Activated naive CD4-positive, alpha-beta T cell treated with anti-CD3 and anti-CD28 coated beads for 36 hours (primary cell): ENCODE measurements around the gene ELAVL1. TPM values are rescaled to one million over a fixed set of nuclear protein-coding genes. Genes with fewer than 3 reads are reported as not detected.

ENCODE experiments used
- CTCF ChIA-PET: fragments of 350-600 bp; sonication (Branson Sonifier 250); formaldehyde crosslinking; loops from one replicate; lab custom pipeline; 2021; ENCODE audit warnings: antibody characterized with exemption; lab: Charles Lee
- DNase-seq: peaks from one replicate; pipeline ENCODE4 v3.0.0-alpha.2; 2020
- H3K27ac Mint-ChIP-seq: one replicate; pipeline ENCODE4 v1.8.0; 2021; ENCODE audit warnings: mild to moderate bottlenecking, mixed read lengths
- H3K27me3 Mint-ChIP-seq: one replicate; pipeline ENCODE4 v1.8.0; 2021; ENCODE audit warnings: low read depth, mixed read lengths
- H3K36me3 Mint-ChIP-seq: one replicate; pipeline ENCODE4 v1.8.0; 2021; ENCODE audit warnings: low read depth, mixed read lengths
- H3K4me1 Mint-ChIP-seq: one replicate; pipeline ENCODE4 v1.8.0; 2021; ENCODE audit warnings: low read depth, mixed read lengths
- H3K4me3 Mint-ChIP-seq: one replicate; pipeline ENCODE4 v1.8.0; 2021; ENCODE audit warnings: mild to moderate bottlenecking, moderate library complexity, mixed read lengths
- H3K9me3 Mint-ChIP-seq: one replicate; pipeline ENCODE4 v1.8.0; 2021; ENCODE audit warnings: mixed read lengths
- intact Hi-C: fragments of 100-400 bp; cut with micrococcal nuclease; formaldehyde crosslinking; loops from one replicate; pipeline ENCODE4 v1.15.1; 2023
- total RNA-seq, 2 experiments: library from RNA; stranded (reverse); gene quantifications; one replicate each; pipeline ENCODE4 v1.2.3, GENCODE V29; 2021

The ELAVL1 gene
- total RNA-seq, 2 experiments from 2014 or later, result 135 to 140 TPM

DNA sequence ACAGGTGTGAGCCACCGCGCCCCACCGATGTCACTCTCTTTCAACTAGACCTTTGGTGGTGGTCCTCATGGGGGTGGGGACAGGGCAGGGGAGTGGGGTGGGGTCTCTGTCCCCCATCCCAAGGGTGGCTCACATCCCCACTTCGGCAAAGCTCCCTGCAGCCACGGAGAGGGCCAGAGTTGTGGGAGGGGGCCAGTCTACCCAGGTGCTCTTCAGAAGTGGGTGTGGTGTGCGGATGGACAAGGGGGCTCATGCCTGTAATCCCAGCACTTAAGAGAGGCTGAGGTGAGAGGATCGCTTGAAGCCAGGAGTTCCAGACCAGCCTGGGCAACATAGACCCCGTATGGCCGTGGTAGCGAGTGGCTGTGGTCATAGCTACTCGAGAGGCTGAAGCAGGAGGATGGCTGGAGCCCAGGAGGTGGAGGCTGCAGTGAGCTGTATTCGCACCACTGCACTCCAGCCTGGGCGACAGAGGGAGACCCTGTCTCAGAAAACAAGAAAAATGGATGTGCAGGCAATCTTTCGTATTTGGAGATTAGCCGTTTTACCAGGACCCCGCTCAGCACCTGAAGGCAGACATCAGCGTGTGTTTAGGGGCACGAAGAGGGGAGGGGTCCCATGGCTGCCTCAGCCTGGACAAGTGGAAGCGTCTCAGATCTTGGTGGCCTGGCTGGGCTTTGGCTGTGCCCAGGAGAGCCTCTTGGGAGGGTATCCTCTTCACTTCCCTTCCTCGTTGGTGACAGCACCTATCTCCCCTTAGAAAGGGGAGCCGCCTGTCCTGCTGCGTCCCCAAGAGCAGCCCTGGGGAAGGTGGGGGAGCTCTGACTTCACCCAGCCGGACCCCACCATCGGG, 90.0 kb downstream of the ELAVL1 start:
- Mint-ChIP-seq H3K27ac (no peak overlapping the region), H3K27me3 (peaks cover 27% of the 10 kb centered on the region), H3K36me3 (peaks cover 9% of the 10 kb centered on the region), H3K4me3 (peak overlapping the region; percentile 34), H3K4me1 (peaks cover 24% of the 10 kb centered on the region), H3K9me3 (no peaks in the 10 kb centered on the region)
- no peak for DNase-seq
- intact Hi-C loops, result no loop called here
- CTCF ChIA-PET, result interaction anchor here (0.9 kb wide), 2 partner anchors 12 to 28 kb away, joined by 3 read pairs; partner anchors contain the start of genes MAP2K7 and TIMM44

DNA sequence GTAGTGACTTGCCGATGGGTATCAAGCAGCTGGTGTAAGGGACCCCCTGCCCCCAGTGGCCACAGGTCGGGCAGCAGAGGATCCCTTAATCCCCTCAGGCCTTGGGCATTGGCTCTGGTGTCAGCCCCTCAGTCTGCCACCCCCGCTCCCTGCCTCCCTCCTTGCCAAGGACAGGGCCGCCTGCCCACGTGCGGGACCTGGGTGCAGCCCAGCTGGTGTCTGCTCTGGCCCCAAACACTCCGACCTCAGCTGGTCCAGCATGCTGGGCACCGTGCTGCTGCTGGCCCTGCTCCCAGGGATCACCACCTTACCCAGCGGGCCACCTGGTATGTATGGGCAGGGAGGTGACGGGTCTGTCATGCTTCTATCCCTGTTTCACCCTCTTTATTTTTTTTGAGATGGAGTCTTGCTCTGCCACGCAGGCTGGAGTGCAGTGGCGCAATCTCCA, 90.8 kb downstream of the ELAVL1 start, which contains the start of gene TGFBR3L:
Gene TGFBR3L, plus strand, starts transcription at position 233 of the 448 bp plus-strand sequence.
- CTCF ChIA-PET, result no interaction called here
- H3K36me3 Mint-ChIP-seq, result peaks cover 12% of the 10 kb centered on the region
- peaks cover 24% of the 10 kb centered on the region for H3K27me3 Mint-ChIP-seq
- peaks cover 18% of the 10 kb centered on the region for H3K4me1 Mint-ChIP-seq
- H3K9me3 Mint-ChIP-seq, result no peaks in the 10 kb centered on the region
- intact Hi-C loops, result no loop called here
- H3K27ac Mint-ChIP-seq, result no peak within 1 kb of the TSS
- DNase-seq, result no peak
- peak within 1 kb of the TSS; percentile 33 for H3K4me3 Mint-ChIP-seq

DNA sequence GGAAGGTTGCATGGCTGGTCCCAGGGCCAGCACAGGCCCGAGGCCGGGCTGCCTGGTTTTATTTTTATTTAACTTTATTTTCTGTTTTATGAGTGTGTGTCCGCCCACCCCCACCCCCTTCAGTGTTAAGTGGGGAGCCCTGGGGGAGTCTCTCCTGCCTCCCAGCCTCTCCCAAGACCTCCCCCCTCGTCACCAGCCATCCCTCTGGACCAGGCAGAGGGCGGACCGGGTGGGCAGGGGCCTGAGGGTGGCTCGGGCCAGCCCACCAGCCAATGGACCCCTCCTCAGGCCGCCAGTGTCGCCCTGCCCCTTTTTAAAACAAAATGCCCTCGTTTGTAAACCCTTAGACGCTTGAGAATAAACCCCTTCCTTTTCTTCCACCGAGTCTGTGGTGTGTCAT, 91.3 kb downstream of the ELAVL1 start:
- peaks cover 24% of the 10 kb centered on the region for H3K27me3 Mint-ChIP-seq
- H3K4me3 Mint-ChIP-seq, result no peak overlapping the region
- H3K27ac Mint-ChIP-seq, result no peak overlapping the region
- H3K9me3 Mint-ChIP-seq, result no peaks in the 10 kb centered on the region
- H3K4me1 Mint-ChIP-seq, result peaks cover 15% of the 10 kb centered on the region
- no peak for DNase-seq
- intact Hi-C loops, result no loop called here
- peaks cover 12% of the 10 kb centered on the region for H3K36me3 Mint-ChIP-seq
- CTCF ChIA-PET, result no interaction called here

DNA sequence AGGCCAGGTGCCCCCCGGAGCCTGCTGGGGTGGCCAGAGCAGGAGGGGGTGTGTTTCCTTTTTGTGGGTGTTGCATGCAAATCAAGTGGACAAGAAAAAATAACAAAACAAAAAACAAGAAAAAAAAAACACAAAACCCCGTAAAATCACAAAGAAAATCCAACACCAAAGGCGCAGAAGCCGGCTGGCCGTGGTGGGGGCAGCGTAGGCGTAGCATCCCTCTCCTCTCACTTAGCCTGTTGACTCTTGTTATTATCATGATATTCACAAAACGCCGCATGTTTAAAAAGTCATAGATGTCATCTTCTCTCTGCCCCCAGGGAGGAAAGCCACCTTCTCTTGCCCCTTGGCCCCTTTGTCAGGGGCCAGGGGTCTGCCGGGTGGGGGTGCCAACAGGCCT, 91.8 kb downstream of the ELAVL1 start:
- intact Hi-C loops, result no loop called here
- Mint-ChIP-seq H3K27ac (no peak overlapping the region), H3K36me3 (peaks cover 12% of the 10 kb centered on the region), H3K9me3 (no peaks in the 10 kb centered on the region), H3K4me1 (peaks cover 15% of the 10 kb centered on the region), H3K27me3 (peaks cover 24% of the 10 kb centered on the region), H3K4me3 (no peak overlapping the region)
- DNase-seq, result no peak
- CTCF ChIA-PET, result no interaction called here

DNA sequence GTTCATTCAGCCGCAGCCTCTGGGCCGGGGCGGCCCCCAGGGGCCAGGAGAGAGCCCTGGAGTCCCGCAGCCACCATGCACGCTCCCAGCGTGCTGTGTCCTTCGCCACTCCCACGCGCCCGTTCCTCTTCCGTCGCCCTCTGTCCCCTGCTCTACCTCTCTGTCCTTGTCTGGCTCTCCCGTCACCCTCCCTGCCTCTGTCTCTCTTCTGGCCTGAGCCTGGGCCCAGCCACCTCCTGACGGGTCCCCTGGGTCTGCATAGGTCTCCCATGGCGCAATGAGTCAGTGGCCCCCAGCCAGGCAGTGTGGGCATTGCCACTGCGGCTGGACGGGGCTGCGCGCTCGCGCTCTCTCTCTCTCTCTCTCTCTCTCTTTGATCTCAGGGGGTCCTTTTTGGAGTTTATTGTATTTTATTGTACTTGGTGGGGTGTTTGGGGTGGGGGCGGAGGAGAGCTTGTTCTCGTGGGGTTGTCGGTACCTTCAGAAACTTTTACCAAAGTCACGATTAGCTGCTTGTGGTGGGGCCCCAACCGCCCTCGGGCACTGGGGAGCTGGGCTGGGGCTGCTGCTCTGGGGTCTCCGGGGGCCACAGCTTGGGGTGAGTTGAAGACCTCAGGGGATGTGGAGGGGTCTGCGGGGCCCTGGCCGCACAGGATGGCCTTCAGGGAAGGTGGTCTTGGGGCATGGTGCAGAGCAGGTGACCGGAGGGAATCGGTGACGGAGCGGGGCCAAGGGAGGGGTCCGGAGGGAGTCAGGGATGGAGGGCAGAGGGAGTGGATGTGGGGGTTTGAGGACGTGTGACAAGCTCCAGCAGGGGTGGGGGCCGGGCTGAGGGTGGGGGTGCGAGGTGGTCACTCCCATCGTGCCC, 92.5 kb downstream of the ELAVL1 start:
- Mint-ChIP-seq H3K36me3 (peaks cover 12% of the 10 kb centered on the region), H3K27me3 (peaks cover 18% of the 10 kb centered on the region), H3K4me3 (no peak overlapping the region), H3K27ac (no peak overlapping the region), H3K9me3 (no peaks in the 10 kb centered on the region), H3K4me1 (peaks cover 11% of the 10 kb centered on the region)
- CTCF ChIA-PET, result no interaction called here
- intact Hi-C loops, result no loop called here
- DNase-seq, result no peak

DNA sequence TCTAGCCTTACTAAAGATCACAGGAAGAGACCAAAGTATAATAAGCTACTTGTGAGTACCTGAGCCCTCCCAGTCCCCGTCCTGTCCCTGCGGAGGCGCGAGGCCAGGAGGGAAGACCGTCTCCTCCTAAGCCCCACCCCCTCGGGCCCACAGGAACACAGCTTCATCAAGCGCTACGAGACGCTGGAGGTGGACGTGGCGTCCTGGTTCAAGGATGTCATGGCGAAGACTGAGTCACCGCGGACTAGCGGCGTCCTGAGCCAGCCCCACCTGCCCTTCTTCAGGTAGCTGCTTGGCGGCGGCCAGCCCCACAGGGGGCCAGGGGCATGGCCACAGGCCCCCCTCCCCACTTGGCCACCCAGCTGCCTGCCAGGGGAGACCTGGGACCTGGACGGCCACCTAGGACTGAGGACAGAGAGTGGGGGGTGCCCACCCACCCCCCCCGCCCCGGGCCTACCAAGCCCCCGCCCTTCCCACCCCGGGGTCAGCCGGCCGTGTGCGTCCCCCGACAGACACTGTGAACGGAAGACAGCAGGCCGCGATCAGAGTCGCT, 93.2 kb downstream of the ELAVL1 start:
- Mint-ChIP-seq H3K9me3 (no peaks in the 10 kb centered on the region), H3K4me1 (peaks cover 12% of the 10 kb centered on the region), H3K27ac (no peak overlapping the region), H3K4me3 (no peak overlapping the region), H3K36me3 (peaks cover 12% of the 10 kb centered on the region), H3K27me3 (peaks cover 16% of the 10 kb centered on the region)
- intact Hi-C loops, result no loop called here
- no peak for DNase-seq
- CTCF ChIA-PET, result no interaction called here

DNA sequence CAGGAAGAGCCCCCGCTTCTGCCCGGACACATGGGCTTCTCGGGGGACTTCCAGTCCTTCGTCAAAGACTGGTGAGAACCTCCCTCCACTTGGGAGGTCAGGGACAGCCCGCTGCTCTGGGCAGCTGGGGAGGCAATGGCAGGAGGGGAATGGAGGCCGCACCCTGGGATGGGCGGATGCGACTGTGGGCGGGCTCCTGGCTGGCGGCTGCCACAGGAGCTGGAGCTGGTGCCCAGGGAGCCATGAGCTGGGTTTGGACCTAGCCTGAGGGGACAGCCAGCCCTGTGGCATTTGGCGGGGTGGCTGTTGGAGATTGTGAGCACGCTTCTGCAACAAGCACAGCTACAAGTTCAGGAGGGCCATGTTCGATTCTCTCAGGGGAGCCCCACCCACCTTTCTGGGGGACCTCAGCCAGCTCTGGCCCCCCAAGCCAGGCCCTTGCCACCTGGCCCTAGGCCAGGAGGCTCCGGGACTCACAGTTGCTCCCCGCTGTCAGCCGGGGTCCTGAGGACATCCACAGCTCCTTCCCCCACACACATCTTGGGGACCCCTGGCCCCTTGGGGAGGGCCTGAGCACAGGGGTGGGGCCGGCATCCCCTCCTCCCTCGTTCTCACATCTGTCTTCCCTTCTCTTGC, 93.8 kb downstream of the ELAVL1 start:
- intact Hi-C loops, result no loop called here
- Mint-ChIP-seq H3K27me3 (peaks cover 12% of the 10 kb centered on the region), H3K4me3 (no peak overlapping the region), H3K9me3 (no peaks in the 10 kb centered on the region), H3K36me3 (peaks cover 12% of the 10 kb centered on the region), H3K27ac (no peak overlapping the region), H3K4me1 (peaks cover 9% of the 10 kb centered on the region)
- CTCF ChIA-PET, result no interaction called here
- DNase-seq, result no peak

DNA sequence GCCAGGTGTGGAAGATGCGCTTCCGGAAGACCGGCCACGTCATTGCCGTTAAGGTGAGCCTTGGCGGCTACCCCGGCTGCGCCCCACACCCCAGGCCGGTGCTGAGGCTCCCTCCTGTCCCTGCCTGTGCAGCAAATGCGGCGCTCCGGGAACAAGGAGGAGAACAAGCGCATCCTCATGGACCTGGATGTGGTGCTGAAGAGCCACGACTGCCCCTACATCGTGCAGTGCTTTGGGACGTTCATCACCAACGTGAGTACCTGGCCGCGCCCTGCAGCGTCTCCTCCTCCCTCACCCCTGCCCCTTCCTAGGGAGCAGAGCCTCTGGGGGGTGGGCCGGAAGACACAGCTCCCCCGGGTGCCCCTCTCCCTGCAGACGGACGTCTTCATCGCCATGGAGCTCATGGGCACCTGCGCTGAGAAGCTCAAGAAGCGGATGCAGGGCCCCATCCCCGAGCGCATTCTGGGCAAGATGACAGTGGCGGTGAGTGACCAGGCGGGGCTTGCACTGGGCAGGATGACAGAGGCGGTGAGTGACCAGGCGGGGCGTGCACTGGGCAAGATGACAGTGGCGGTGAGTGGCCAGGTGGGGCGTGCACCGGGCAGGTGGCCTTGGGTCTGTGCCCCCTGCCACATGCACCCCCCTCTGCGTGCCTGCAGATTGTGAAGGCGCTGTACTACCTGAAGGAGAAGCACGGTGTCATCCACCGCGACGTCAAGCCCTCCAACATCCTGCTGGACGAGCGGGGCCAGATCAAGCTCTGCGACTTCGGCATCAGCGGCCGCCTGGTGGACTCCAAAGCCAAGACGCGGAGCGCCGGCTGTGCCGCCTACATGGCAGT, 94.9 kb downstream of the ELAVL1 start:
- peaks cover 15% of the 10 kb centered on the region for H3K36me3 Mint-ChIP-seq

DNA sequence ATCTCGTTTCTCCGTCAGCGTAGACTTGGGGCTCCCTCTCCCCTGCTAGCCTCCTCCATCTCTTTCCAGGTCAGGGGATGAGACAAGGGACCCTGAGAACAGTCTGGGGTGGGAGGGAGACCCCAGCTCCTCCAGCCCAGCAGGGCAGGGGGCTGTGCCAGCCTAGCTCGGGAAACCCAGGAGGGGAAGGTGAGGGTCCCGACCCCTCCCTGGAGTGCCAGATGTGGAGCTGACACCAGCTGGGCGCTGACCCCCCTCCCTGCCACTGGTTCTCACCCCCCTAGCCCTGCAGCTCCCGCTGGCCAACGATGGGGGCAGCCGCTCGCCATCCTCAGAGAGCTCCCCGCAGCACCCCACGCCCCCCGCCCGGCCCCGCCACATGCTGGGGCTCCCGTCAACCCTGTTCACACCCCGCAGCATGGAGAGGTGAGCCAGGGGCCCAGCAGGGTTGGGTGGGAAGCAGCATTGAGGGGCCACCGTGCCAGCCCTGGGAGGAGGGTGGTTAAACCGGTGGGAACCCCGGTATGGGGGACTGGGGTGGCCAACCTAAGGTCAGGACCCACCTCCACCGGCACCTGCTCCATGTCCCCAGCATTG, 95.9 kb downstream of the ELAVL1 start:
- Mint-ChIP-seq H3K27me3 (no peaks in the 10 kb centered on the region), H3K27ac (no peak overlapping the region), H3K9me3 (no peaks in the 10 kb centered on the region), H3K4me1 (peaks cover 21% of the 10 kb centered on the region), H3K36me3 (peaks cover 20% of the 10 kb centered on the region), H3K4me3 (no peak overlapping the region)
- intact Hi-C loops, result no loop called here
- DNase-seq, result no peak
- CTCF ChIA-PET, result interaction anchor here (0.5 to 0.9 kb wide), 2 partner anchors 41 to 285 kb away, joined by 3 to 4 read pairs; no protein-coding TSS in a partner anchor

More for the DNA sequence above, 94.9 kb downstream of the ELAVL1 start:
- Mint-ChIP-seq H3K27me3 (peaks cover 8% of the 10 kb centered on the region), H3K4me1 (peaks cover 14% of the 10 kb centered on the region), H3K9me3 (no peaks in the 10 kb centered on the region), H3K27ac (no peak overlapping the region), H3K4me3 (no peak overlapping the region)
- no peak for DNase-seq
- intact Hi-C loops, result no loop called here
- CTCF ChIA-PET, result no interaction called here

DNA sequence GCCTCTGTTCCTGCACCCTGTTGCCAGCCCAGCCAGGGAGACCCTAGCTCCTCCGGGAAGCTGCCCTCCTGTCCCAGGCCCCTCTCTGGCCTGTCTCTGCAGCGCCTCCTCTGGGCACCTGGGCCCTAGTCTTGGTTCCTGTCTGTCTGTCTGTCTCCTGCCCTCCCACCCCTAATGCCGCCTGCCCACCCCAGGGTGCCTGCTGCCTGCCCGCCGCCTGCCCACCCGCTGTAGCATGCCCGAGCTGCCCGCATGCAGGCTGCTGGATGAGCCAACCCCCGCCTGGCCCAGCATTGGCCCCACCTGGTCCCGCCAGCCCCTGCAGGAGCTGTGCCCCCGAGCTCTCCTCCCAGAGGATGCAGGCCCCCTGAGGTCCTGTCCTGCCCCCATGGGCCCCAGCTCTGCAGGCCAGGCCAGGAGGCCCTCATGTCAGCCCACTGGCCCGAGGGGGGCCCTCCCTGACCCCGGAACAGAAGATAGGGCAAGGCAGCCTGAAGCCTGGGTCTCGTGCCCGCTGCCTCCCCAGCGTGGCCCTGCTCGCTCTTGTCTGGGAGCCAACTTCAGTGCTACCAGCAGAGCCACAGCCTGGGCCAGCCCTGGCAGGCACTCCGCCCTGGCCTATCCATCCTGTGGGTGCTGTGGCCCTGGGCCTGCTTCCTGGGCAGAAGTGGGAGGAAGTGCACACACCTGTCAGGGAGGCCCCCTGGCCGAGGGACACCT, 96.5 kb downstream of the ELAVL1 start:
- Mint-ChIP-seq H3K4me1 (peaks cover 21% of the 10 kb centered on the region), H3K9me3 (no peaks in the 10 kb centered on the region), H3K4me3 (no peak overlapping the region), H3K36me3 (peaks cover 20% of the 10 kb centered on the region), H3K27me3 (no peaks in the 10 kb centered on the region), H3K27ac (no peak overlapping the region)
- CTCF ChIA-PET, result interaction anchor here (0.9 kb wide), 1 partner anchor 40 kb away, joined by 4 read pairs; no protein-coding TSS in a partner anchor
- DNase-seq, result no peak
- intact Hi-C loops, result no loop called here
